ENCODE results near the gene TMEM203.

Gene TMEM203

DNA sequence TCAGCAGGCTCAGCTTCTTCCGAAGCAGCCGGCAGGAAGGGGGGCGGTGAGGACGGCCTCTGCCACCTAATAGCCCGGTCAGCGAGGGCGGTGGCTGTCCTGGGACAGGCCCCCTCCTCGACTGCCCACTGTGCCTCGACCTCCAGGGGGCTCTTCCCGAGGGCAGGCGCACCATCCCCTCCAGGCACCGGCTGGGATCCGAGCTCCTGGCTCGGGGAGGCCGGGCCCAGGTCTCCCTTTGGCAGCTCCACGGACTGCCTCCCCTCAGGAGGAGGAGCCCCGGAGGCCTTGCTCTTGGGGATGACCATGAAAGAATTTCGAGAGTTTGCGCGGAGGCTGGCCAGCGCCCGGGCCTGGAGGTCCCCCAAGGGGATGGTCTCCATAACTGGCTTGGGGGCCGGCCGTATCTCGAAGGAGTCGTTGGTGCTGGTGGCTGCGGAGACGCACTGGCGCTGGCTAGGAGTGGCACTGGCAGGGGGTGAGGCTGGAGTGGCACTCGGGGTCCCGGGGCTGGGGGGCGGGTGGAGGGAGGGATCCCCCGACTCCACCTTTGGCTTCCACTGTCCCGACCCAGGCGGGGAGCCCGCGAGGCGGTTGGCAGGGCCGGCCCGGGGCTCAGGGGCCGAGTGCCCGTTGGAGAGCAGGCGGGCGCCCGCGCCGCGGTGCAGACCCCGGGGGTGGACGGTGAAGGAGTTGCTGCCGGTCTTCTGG lies 5.9 kb downstream of the TMEM203 start:
- in situ Hi-C loops (cut with MboI; ENCODE audit: low sequenced_read_pairs): no loop called here

DNA sequence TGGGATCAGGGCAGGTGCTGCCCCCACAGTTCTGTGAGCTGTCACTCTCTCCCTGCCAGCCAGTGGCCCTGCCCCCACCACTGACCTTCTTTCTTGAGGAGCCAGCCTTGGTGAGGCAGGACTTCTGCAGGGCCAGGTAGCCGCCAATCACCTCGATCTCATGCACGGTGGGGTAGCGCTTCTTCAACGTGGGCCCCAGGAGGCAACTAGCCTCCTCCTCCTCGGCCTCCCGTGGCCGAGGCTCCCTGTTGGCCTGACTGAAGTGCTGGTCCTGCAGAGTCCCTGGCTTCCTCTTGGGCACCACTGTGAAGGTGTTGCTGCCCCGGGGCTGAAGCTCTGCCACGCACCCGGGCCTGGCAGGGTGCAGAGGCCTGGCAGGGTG lies 6.6 kb downstream of the TMEM203 start:
- in situ Hi-C loops (cut with MboI; ENCODE audit: low sequenced_read_pairs): no loop called here

GRCh38 chr9:137198051-137198901 lies 7.2 kb downstream of the TMEM203 start:
- in situ Hi-C loops (cut with MboI; ENCODE audit: low sequenced_read_pairs): no loop called here

DNA sequence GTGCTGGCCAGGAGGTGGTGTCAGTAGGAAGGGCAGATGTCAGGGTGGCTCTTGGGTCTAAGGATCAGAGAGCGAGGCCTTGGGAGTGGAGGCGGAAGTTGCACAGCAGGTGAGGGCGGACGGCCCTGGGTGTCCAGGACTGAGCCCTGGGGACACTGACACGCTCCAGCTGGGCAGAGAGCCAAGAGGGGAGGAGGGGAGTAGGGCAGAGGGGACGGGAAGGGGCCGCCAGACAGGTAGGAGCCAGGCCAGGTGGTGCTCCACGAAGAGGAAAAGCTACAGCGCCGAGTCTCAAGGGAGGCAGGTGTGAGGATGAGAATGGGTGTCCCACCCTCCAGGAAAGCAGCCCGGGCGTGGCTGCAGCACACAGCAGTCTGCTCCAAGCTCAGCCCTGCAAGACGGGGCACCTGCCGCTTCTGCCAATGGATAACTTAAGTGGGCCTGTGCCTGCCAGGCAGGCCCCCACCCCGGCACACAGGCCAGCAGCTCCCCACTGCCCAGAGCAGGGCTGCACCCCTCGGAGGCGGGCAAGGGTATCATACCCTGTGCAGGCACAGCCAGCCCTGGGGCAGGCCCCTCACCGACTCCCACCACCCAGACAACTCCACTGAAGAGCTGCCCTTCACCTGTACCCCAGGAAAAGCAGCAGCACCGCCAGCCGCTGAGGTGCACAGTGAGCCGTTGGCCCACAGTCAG lies 9.8 kb downstream of the TMEM203 start:
- in situ Hi-C loops (cut with MboI; ENCODE audit: low sequenced_read_pairs): no loop called here

DNA sequence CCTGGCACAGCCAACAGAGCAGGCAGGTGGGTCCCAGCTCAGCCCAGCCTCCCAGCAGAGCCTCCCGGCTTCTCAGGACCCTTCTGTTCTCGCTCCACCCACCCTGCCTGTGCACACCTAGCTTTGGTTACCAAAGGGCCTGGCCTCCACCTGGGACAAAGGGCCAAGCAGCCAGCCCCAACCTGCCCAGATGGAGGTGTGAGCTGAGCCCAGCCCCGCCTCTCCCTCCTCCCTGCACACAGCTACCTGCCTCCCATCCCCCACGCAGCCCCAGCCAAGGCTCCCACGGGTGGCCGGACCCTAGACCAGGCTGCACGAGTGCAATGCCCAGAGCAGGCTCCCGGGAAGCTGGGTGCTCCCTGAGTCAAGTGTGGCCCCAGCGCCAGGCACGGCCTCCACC lies 10.5 kb downstream of the TMEM203 start:
- in situ Hi-C loops (cut with MboI; ENCODE audit: low sequenced_read_pairs): no loop called here

DNA sequence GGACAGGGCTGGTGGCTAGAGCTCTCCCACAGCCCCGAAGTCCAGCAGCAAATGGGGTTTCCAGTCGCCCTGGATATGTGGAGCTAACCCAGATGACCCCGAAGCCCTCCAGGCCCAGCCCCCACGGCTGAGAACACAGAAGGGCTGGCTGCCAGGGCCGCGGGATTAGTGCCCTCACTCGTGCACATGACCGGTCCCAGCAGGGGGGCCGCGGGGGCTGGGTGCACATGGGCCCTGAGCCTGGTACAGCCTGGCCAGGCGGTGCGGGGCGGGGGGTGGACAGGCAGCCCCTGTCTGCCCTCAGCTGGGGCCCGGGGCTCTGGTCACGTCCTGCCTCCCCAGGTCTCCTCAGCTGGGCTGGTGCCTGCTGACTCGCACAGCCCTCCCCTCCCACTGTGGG lies 11.1 kb downstream of the TMEM203 start:
- in situ Hi-C loops (cut with MboI; ENCODE audit: low sequenced_read_pairs): no loop called here

DNA sequence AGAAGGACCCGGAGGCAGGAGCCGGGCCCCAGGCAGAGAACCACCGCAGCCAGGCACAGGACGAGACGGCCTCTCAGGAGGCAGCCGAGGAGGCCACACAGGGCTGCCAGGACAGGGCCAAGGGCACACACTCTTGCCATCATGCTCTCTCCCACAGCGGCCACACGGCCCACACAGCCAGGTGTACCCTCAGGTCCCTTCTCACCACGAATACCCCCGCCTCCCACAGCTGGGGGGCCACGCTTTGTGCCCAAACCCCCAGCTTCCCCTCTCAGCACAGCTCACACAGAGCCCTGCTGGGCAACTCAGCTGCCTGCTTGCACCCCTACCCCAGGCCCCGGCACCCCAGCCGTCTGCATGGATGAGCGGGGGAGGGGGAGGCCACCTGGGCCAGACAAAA lies 11.7 kb downstream of the TMEM203 start:
- in situ Hi-C loops (cut with MboI; ENCODE audit: low sequenced_read_pairs): no loop called here

DNA sequence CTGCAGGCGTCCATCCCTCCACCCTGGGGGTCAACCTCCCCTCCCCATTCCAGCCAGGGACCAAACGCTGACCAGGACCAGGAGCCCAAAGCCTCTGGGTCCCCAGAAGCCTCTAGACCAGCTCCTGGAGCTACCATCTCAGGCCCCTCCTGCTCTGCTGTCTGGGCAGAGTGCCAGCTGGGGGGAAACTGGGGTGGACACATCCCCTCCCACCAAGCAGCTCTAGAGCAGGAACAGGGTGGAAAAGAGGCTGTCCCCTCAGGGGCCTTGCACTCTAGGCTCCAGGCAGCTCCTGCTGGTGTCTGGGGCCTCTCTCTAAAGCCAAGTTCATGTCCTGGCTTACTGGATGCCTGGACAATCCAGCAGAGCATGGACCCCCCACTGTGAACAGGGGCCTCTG lies 12.6 kb downstream of the TMEM203 start:
- in situ Hi-C loops (cut with MboI; ENCODE audit: low sequenced_read_pairs): no loop called here

GRCh38 chr9:137192448-137192780 lies 13.0 kb downstream of the TMEM203 start:
- in situ Hi-C loops (cut with MboI; ENCODE audit: low sequenced_read_pairs): no loop called here

DNA sequence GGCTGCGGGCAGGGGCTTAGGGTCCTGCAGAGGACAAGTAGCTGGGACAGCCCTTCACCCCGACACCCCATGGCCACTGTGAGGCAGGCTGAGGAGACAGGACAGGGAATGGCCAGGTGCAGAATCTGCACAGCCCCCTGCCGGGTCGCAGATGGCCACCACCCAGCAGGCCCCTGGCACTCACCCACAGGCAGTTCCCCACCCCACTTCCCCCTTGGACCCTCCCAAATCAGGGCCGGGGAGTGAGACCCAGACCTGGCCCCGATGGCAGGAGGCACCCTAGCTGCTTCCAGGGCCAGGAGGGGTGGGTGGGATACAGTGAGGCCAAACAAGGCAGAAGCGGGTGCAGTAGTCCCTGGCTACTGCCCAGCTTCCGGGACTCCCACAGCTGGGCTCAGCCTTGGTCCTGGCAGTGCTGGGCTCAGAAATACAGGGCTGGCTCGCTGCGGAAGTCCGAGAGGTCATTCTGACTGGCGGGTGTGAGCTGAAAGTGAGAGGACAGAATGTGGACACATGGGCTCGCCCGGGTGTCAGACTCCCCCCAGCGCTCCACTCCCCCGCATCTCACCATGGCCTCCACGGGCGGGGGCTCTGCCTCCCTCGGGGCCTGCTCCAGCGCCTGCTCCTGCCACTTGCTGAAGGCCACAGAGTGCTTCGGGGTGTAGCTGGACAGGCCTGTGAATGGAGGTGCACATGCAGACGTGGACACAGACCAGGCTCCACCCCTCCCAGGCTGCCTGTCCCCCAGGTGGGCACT lies 13.6 kb downstream of the TMEM203 start:
- in situ Hi-C loops (cut with MboI; ENCODE audit: low sequenced_read_pairs): no loop called here

DNA sequence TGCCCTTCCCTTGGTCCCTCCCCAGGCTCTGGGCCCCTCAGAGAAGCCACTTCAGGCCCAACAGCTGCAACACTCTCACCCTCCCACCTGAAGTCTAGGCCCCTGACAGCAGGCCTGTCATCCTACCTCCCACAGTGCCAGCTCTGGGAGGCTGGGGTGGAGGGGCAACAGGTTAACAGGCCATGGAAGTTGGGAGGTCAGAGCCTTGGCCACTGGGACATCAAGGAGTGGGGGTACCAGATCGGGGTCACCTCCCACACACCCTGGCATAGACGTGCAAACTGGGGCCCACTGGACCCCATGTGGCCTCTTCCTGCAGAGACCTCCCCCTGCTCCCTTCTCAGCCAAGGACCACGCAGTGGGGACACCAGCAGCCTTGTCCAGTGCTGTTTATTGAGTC lies 14.2 kb downstream of the TMEM203 start:
- in situ Hi-C loops (cut with MboI; ENCODE audit: low sequenced_read_pairs): no loop called here

DNA sequence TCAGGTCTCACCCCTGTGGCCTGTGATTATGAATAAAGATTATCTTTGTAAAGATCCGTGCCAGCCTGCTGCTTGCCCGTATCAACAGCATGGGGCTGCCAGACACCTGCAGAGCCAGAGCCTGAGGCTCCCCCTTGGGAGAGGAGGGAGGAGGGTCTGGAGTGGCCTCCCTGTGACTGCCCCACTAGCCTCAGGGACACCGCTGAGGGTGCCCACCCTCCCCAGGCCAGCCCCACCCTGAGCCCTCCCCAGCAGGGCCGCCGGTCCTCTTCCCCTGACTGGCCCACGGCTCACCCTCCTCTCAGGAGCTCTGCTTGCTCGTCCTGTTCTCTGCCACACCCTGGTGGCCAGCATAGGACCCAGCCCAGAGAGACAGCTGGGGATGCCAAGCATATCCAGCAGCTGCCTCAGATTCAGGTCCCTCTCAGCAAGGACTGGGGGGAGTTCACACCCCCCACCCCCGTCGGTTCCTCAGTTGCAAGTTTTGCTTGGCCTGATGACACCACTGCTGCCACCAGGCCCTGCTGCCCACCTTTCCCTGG lies 15.1 kb downstream of the TMEM203 start:
- in situ Hi-C loops (cut with MboI; ENCODE audit: low sequenced_read_pairs): no loop called here

DNA sequence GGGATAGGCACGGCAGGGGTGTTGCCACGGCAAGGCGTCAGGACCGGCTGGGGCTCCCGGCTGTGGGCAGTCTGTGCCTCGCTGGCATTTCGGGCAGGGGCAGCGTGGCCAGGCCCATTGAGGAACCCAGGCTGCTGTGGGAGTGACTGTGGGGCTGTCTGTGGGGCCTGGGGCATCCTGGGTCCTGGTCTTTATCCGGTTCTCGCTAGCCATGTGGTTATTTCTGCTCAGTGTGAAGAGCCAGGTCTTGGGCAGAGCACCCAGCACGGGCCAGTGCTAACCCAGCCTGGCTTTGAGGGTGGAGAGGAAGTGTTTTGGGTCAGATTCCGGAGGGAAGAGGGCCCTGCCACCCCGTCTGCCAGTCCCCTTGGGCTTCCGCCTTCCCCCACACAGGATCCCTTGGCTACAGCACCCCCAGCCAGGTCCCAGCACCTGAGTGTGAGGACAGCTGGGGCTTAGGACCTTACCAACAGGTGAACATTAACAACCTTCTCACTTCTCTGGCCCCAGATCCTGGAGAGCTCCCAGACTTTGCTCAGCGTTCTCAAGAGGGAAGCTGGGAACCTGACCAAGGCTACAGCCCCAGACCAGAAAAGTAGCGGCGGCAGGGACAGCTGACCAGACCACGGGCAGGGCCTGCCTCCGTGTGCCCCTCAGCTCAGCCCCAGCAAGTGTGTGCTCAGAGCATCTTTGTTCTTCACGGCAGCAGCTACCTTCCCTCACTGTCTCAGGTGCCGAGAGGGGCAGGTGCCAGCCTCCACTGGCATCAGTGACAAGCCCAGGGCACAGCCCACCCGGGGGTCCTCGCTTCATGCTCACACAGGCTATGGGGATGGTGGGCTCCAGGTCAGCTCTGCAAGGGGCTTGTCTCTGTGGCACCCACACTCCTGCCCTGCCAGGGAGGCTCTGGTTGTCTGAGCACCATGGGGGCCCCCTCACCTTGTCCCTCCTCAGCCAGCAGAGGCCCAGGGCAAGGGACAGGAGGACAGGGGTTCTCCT lies 15.9 kb downstream of the TMEM203 start:
- in situ Hi-C loops (cut with MboI; ENCODE audit: low sequenced_read_pairs): no loop called here

GRCh38 chr9:137188490-137189296 lies 16.8 kb downstream of the TMEM203 start, which contains the start of the genes ANAPC2 and SSNA1:
Gene ANAPC2 (minus strand): TSS chr9:137188560. CDS start chr9:137188532, 28 bp downstream.
Gene SSNA1 (plus strand): TSS chr9:137188676. CDS start chr9:137188727, 51 bp downstream.
- in situ Hi-C loops (cut with MboI; ENCODE audit: low sequenced_read_pairs): no loop called here

- in situ Hi-C loops (cut with MboI; ENCODE audit: low sequenced_read_pairs): no loop called here
These were observed 17.4 kb downstream of the TMEM203 start for GRCh38 chr9:137188086-137188489.

DNA sequence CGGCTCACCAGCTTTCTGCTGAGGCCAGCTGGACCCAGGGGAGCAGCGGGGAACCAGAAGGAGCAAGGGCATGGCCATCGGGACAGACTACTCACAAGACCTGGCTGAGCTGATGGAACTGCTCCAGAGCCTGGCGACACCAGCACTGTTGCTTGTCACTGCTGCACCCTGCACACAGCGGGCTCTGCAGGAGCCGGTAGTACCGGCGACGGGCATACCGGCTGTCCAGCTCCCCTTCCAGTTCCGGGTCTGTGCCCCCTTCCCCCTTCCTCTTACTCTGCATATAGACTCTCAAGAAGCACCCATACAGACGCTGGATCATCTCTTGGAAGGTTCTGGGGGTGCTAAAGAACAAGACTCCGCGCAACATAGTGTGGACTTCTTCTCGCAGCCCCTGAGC lies 18.1 kb downstream of the TMEM203 start:
- in situ Hi-C loops (cut with MboI; ENCODE audit: low sequenced_read_pairs): no loop called here

DNA sequence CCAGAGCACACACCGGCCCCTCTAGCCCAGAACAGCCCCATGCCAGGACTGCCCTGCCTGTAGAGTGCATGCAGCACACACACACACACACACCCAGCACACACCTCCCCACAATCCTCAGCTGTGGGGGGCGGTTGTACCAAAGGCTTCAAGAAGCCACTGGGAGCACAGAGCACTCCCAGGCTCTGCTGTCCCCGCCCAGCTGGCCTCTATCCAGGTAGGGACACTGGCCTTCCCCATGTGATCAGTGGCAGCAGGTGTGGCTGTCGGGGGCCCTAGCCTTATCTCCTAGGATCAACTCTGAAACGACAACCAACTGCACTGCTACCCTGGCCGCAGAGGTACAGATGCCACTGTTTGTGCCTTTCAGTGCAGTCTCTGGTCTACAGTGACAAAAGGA lies 19.1 kb downstream of the TMEM203 start:
- in situ Hi-C loops (cut with MboI; ENCODE audit: low sequenced_read_pairs): no loop called here

- in situ Hi-C loops (cut with MboI; ENCODE audit: low sequenced_read_pairs): no loop called here
These were observed 19.5 kb downstream of the TMEM203 start for GRCh38 chr9:137185921-137186320.

Measured in HL-60/S4 treated with phorbol 12-myristate 13-acetate at 8.2 ng/mL for 4 days and 3 days (cell line).